AG08396 (cell line): ENCODE data around the gene DIPK1B.

Experiments
- DNase-seq: peaks from one replicate; pipeline ENCODE4 v3.0.0; 2012; ENCODE audit warnings: low spot score, mixed read lengths

Gene DIPK1B

GRCh38 chr9:136711751-136712689 lies at the start of gene DIPK1B:
Gene DIPK1B, plus strand, starts transcription at chr9:136712572. Its CDS starts 94 bp downstream, at chr9:136712666.
- no peak for DNase-seq

- no peak for DNase-seq
These were observed 49.5 kb upstream of the DIPK1B start, which contains the start of gene EGFL7 for GRCh38 chr9:136662656-136663581. Gene EGFL7, plus strand, starts transcription at chr9:136662916. Its CDS starts 5,367 bp downstream, at chr9:136668283.

- no peak for DNase-seq
These were observed 48.1 kb upstream of the DIPK1B start for GRCh38 chr9:136664000-136664915.

GRCh38 chr9:136665111-136665703 lies 47.2 kb upstream of the DIPK1B start:
- DNase-seq, result peak; percentile 80

- peak; percentile 82 for DNase-seq
These were observed 46.5 kb upstream of the DIPK1B start for GRCh38 chr9:136665704-136666371.

GRCh38 chr9:136666372-136667213 lies 45.8 kb upstream of the DIPK1B start:
- peak; percentile 63 for DNase-seq

- no peak for DNase-seq
These were observed 45.0 kb upstream of the DIPK1B start for GRCh38 chr9:136667214-136667939.

- DNase-seq, result no peak
These were observed 44.2 kb upstream of the DIPK1B start for GRCh38 chr9:136667940-136668760.

GRCh38 chr9:136668983-136669790 lies 43.2 kb upstream of the DIPK1B start:
- no peak for DNase-seq

GRCh38 chr9:136669791-136670464 lies 42.4 kb upstream of the DIPK1B start:
- no peak for DNase-seq

GRCh38 chr9:136670576-136671253 lies 41.7 kb upstream of the DIPK1B start:
- no peak for DNase-seq

GRCh38 chr9:136671254-136671614 lies 41.1 kb upstream of the DIPK1B start:
- no peak for DNase-seq

- DNase-seq, result peak; percentile 83
These were observed 40.5 kb upstream of the DIPK1B start for GRCh38 chr9:136671646-136672430.

- no peak for DNase-seq
These were observed 39.8 kb upstream of the DIPK1B start for GRCh38 chr9:136672431-136673087.
